ENCODE results near the gene MDC1. TPM values are rescaled to one million over a fixed set of nuclear protein-coding genes. Genes with fewer than 3 reads are reported as not detected.

Gene MDC1
- total and polyA plus RNA-seq, 2 of the 13 experiments (the other 11 are each of a cell fraction or from before 2014, with no cell fraction given) = 8.4 to 14.0 TPM

GRCh38 chr6:30681766-30682142 lies 35.3 kb downstream of the MDC1 start:
- Histone ChIP-seq H3K9ac (ENCODE audit: insufficient read depth, low read depth, low read length) (no peak overlapping the region), H3K4me1 (ENCODE audit: insufficient read depth, low read length) (peaks cover 61% of the 10 kb centered on the region), H3K79me2 (ENCODE audit: insufficient read depth, low read length) (no peaks in the 10 kb centered on the region), H3K36me3 (replicated peaks in 1 of 2; ENCODE audit: control insufficient read depth in 1 of 2, insufficient read depth in 2 of 2, low read length in 2 of 2) (no peaks in the 10 kb centered on the region), H3K4me2 (ENCODE audit: low read depth, low read length) (no peak overlapping the region), H3K27me3 (ENCODE audit: control insufficient read depth in 1 of 2, insufficient read depth in 2 of 2, low read length in 2 of 2) (no peaks in the 10 kb centered on the region), H3K27ac (ENCODE audit: extremely low read length, insufficient read depth, low read length) (no peak overlapping the region), H3K4me3 (replicated peaks in 1 of 3; ENCODE audit: insufficient read depth in 1 of 3, low read depth in 2 of 3, low read length in 3 of 3) (no peak overlapping the region), H2AFZ (ENCODE audit: low read length) (no peak overlapping the region), H4K20me1 (ENCODE audit: insufficient read depth, low read length) (no peaks in the 10 kb centered on the region), H3K9me3 (ENCODE audit: low read length) (no peaks in the 10 kb centered on the region)
- POLR2A ChIA-PET = interaction anchor here (1.0 to 4.7 kb wide), 8 partner anchors 9 to 101 kb away, joined by 3 to 92 read pairs (median 6); partner anchors contain the start of genes DHX16, MDC1, MRPS18B and NRM
- no TSS peak for BruUV-seq (replicated peaks)
- ATAC-seq = no peak
- in situ Hi-C loops (cut with HindIII; ENCODE audit: extremely low pct_ligation_motif_present, low pct_unique_long_range_greater_than_20kb) (loop anchor here (25.0 kb wide), 1 partner anchor 406 kb away; no protein-coding TSS in a partner anchor), intact Hi-C loops (cut with micrococcal nuclease; ENCODE audit: unreplicated experiment) (no loop called here)
- 94% methylated on average over 4 of the region's 4 CpGs for WGBS (ENCODE audit: low lambda C conversion rate)
- TF ChIP-seq, protein P1, sequence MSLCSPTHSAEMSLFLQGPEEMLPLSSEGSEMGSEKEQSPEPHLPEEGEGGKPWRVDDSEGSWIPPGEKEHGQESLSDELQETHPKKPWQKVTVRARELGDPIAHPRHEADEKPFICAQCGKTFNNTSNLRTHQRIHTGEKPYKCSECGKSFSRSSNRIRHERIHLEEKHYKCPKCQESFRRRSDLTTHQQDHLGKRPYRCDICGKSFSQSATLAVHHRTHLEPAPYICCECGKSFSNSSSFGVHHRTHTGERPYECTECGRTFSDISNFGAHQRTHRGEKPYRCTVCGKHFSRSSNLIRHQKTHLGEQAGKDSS (CRISPR knock-in tag; IDR thresholded peaks at IDR 0.05; ENCODE audit: borderline replicate concordance, low read depth) = no peak
- no peak for TF ChIP-seq BCLAF1 (IDR thresholded peaks at IDR 0.05)
- TF ChIP-seq YEATS2 (CRISPR knock-in tag; IDR thresholded peaks at IDR 0.05; ENCODE audit: borderline replicate concordance) = no peak
- no peak for TF ChIP-seq ZNF234 (CRISPR knock-in tag; conservative IDR thresholded peaks at IDR 0.05)
- TF ChIP-seq SMARCC2 (IDR thresholded peaks at IDR 0.05) = no peak
- no peak for TF ChIP-seq ZMYM3 (CRISPR knock-in tag; IDR thresholded peaks at IDR 0.05)
- TF ChIP-seq, protein P2, sequence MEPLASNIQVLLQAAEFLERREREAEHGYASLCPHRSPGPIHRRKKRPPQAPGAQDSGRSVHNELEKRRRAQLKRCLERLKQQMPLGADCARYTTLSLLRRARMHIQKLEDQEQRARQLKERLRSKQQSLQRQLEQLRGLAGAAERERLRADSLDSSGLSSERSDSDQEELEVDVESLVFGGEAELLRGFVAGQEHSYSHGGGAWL (CRISPR knock-in tag; IDR thresholded peaks at IDR 0.05) = no peak
- TF ChIP-seq ZNF232 (CRISPR knock-in tag; IDR thresholded peaks at IDR 0.05; ENCODE audit: borderline replicate concordance) = no peak
- TF ChIP-seq NCOA2 (CRISPR knock-in tag; IDR thresholded peaks at IDR 0.05) = no peak
- no peak for TF ChIP-seq ADNP (CRISPR knock-in tag; IDR thresholded peaks at IDR 0.05)
- TF ChIP-seq CC2D1A (CRISPR knock-in tag; IDR thresholded peaks at IDR 0.05) = no peak
- TF ChIP-seq ATF4 (CRISPR knock-in tag; IDR thresholded peaks at IDR 0.05) = no peak
- CTCF ChIA-PET (ENCODE audit: low intra/inter-chr PET ratio, low total read pairs) = interaction anchor here (1.1 to 3.5 kb wide), 2 partner anchors 39 to 41 kb away, joined by 4 to 11 read pairs; no protein-coding TSS in a partner anchor
- DNase-seq (ENCODE audit: low spot score) = no peak
- FAIRE-seq = no peak

Measured in HepG2 (cell line).